Measurements from ENCODE around the gene GPR35. TPM values are rescaled to one million over a fixed set of nuclear protein-coding genes. Genes with fewer than 3 reads are reported as not detected.

The GPR35 gene, protein sequence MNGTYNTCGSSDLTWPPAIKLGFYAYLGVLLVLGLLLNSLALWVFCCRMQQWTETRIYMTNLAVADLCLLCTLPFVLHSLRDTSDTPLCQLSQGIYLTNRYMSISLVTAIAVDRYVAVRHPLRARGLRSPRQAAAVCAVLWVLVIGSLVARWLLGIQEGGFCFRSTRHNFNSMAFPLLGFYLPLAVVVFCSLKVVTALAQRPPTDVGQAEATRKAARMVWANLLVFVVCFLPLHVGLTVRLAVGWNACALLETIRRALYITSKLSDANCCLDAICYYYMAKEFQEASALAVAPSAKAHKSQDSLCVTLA
- 0.40 to 1.3 TPM (median 0.93 TPM) in 5 replicates for total RNA-seq (2022; extraction: Qiagen RNA extraction; ENCODE audit: low read depth)

DNA sequence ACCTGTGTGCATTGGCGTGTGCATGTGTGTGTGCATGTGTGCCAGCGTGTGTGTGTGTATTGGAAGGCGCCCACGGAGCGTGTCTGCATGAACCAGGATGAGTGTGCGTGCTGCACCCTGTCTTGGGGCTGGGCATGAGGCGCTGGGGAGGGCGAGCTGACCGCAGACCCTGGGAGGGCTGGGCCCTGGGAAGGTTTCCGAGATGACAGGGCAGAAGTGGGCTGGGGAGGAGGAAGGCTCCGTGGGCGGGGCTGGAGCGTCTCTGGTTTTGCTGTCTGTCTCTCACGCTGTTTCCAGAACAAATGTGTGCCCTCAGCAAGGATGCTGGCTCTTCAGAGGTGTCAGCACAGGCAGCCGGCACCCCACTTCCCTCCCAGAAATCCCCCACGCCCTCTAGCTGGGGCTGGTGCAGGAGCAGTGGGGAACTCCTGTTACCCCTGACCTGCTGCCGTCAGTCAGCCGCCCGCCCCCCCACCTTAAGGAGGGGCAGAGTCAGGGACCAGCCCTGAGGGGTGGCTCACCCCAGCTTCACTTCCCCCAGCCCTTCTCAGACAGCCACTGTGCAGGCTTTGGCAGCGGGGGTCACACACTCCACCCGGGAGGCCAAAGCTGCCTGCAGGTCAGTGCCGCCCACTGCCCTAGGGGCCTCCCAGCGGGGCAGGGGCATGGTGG lies at the start of gene GPR35:
Gene GPR35, plus strand, starts transcription at position 531 of the 672 bp plus-strand sequence. CDS start 4,473 bp downstream, outside the sequence.

DNA sequence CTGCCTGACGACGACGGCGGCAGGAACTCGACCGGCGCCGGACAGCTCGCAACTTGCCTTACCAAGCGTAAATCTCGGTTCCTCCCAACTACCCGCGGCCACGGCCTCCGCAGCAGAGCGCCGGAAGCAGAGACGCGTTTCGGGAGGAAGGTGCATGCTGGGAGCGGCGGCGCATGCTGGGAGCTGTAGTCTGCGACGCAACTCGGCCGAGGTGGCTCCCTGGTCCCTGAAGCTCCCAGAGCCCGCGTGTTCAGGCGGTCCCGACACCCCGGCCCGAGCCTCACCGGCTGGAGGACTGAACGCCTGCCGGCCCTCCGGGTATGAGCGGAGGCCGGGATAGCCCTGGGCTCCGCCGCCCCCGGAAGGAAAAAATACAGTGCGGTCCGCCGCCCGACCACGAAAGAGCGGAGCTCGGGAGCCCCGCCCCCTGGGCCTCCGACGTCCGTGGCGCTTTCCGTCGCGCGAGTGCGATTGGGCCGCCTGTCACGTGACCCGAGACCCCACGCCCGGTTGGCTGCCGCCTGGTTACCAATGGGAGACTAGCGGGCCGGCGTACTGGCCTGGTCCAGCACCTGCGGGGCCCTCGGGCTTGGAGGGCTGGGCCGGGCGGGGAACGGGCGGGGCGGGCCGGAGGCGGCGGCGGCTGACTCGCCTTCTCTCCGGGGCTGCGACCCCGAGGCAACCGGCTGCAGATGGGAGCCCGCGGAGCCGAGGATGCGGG lies 38.9 kb upstream of the GPR35 start, which contains the start of gene CAPN10:
Gene CAPN10, plus strand, starts transcription at position 537 of the 721 bp plus-strand sequence. Its CDS starts 178 bp downstream, at position 715.

Other genes starting within 250 kb of the GPR35 start
- gene GPC1, start 189.8 kb upstream of the GPR35 start, total RNA-seq (2022; extraction: Qiagen RNA extraction; ENCODE audit: low read depth) = 159 to 215 TPM (median 202 TPM) in 5 replicates
- 8.2 to 14.5 TPM (median 11.5 TPM) in 5 replicates for gene ANKMY1, start 67.5 kb upstream of the GPR35 start, total RNA-seq (2022; extraction: Qiagen RNA extraction; ENCODE audit: low read depth)
- 3.9 to 8.3 TPM (median 7.5 TPM) in 5 replicates for gene DUSP28, start 65.1 kb upstream of the GPR35 start, total RNA-seq (2022; extraction: Qiagen RNA extraction; ENCODE audit: low read depth)
- 47.6 to 71.8 TPM (median 65.4 TPM) in 5 replicates for gene RNPEPL1, start 57.0 kb upstream of the GPR35 start, total RNA-seq (2022; extraction: Qiagen RNA extraction; ENCODE audit: low read depth)
- 15.9 to 28.9 TPM (median 22.6 TPM) in 5 replicates for gene CAPN10, start 38.7 kb upstream of the GPR35 start, total RNA-seq (2022; extraction: Qiagen RNA extraction; ENCODE audit: low read depth)
- gene AQP12B, start 57.4 kb downstream of the GPR35 start, total RNA-seq (2022; extraction: Qiagen RNA extraction; ENCODE audit: low read depth) = not detected in 5 replicates
- not detected in 5 replicates for gene AQP12A, start 66.4 kb downstream of the GPR35 start, total RNA-seq (2022; extraction: Qiagen RNA extraction; ENCODE audit: low read depth)
- gene KIF1A, start 194.7 kb downstream of the GPR35 start, total RNA-seq (2022; extraction: Qiagen RNA extraction; ENCODE audit: low read depth) = 0.65 to 1.3 TPM (median 0.76 TPM) in 5 replicates
- gene AGXT, start 243.3 kb downstream of the GPR35 start, total RNA-seq (2022; extraction: Qiagen RNA extraction; ENCODE audit: low read depth) = 0.05 TPM in 1 of 5 replicates, not detected in the others